Measurements from ENCODE around the gene MRGPRD. TPM values are rescaled to one million over a fixed set of nuclear protein-coding genes. Genes with fewer than 3 reads are reported as not detected.
"Not testable (repeated sequence)": the region's sequence is repeated elsewhere in the genome, so short reads cannot be mapped to it uniquely, and the experiment has no call there.

The MRGPRD gene
- total and polyA plus RNA-seq, 4 experiments from 2014 or later: 0.48 TPM; not detected in 3

- no peaks in the 10 kb centered on the region for H3K36me3 ChIP-seq (ENCODE audit: insufficient read depth, low read length)
- Mint-ChIP-seq H3K36me3 (peaks cover 0 to 4% of the 10 kb centered on the region in 2 donors), H3K4me1 (peaks cover 0 to 2% (median under 1%) of the 10 kb centered on the region in 4 donors), H3K27me3 (peaks cover 0 to under 1% of the 10 kb centered on the region in 2 donors), H3K9me3 (peaks cover 0 to 10% (median 2%) of the 10 kb centered on the region in 8 donors), H3K27ac (no peak overlapping the region), H3K4me3 (no peak overlapping the region)
- no peak for DNase-seq
- POLR2A ChIA-PET (ENCODE audit: partially characterized antibody): interaction anchor here (1.4 to 1.8 kb wide), 2 partner anchors 13 to 16 kb away, joined by 3 to 7 read pairs; no protein-coding TSS in a partner anchor
- no peak overlapping the region for H3K27ac ChIP-seq (ENCODE audit: low read depth, low read length)
- H3K27me3 ChIP-seq (ENCODE audit: insufficient read depth, low read length): no peaks in the 10 kb centered on the region
- CTCF ChIA-PET (ENCODE audit: partially characterized antibody): no interaction called here
- H3K9me3 ChIP-seq (ENCODE audit: control insufficient read depth in 1 of 2, low read length in 2 of 2): no peaks in the 10 kb centered on the region
- no peak overlapping the region for H3K4me3 ChIP-seq (ENCODE audit: low read length in 2 of 2)
- intact Hi-C loops (cut with micrococcal nuclease): no loop called here
- no peaks in the 10 kb centered on the region for H3K4me1 ChIP-seq (ENCODE audit: insufficient read depth, low read length)
These were observed 1.7 kb downstream of the MRGPRD start for GRCh38 chr11:68978931-68979594.

- H3K9me3 ChIP-seq (ENCODE audit: control insufficient read depth in 1 of 2, low read length in 2 of 2): no peaks in the 10 kb centered on the region
- Mint-ChIP-seq H3K4me1 (peaks cover 0 to 2% (median under 1%) of the 10 kb centered on the region in 4 donors), H3K36me3 (peaks cover 0 to 4% of the 10 kb centered on the region in 2 donors), H3K4me3 (no peak overlapping the region), H3K9me3 (peaks cover 0 to 10% (median 2%) of the 10 kb centered on the region in 8 donors), H3K27ac (no peak overlapping the region), H3K27me3 (no peaks in the 10 kb centered on the region)
- intact Hi-C loops (cut with micrococcal nuclease): no loop called here
- ChIA-PET POLR2A (ENCODE audit: partially characterized antibody) (interaction anchor here (1.4 kb wide), 1 partner anchor 16 kb away, joined by 3 read pairs; no protein-coding TSS in a partner anchor), CTCF (ENCODE audit: partially characterized antibody) (no interaction called here)
- H3K27me3 ChIP-seq (ENCODE audit: insufficient read depth, low read length): no peaks in the 10 kb centered on the region
- no peaks in the 10 kb centered on the region for H3K4me1 ChIP-seq (ENCODE audit: insufficient read depth, low read length)
- no peak overlapping the region for H3K4me3 ChIP-seq (ENCODE audit: low read length in 2 of 2)
- no peak overlapping the region for H3K27ac ChIP-seq (ENCODE audit: low read depth, low read length)
- DNase-seq: no peak
- H3K36me3 ChIP-seq (ENCODE audit: insufficient read depth, low read length): no peaks in the 10 kb centered on the region
These were observed 2.2 kb downstream of the MRGPRD start for GRCh38 chr11:68978626-68978930.

GRCh38 chr11:68977781-68978625, 2.8 kb downstream of the MRGPRD start:
- no peak overlapping the region for H3K27ac Mint-ChIP-seq
- no peak overlapping the region for H3K27ac ChIP-seq (ENCODE audit: low read depth, low read length)
- CTCF ChIA-PET (ENCODE audit: partially characterized antibody): no interaction called here
- peaks cover 0 to 10% (median 2%) of the 10 kb centered on the region in 8 donors for H3K9me3 Mint-ChIP-seq
- no peaks in the 10 kb centered on the region for H3K4me1 ChIP-seq (ENCODE audit: insufficient read depth, low read length)
- H3K4me3 Mint-ChIP-seq: no peak overlapping the region
- DNase-seq: no peak
- no peaks in the 10 kb centered on the region for H3K9me3 ChIP-seq (ENCODE audit: control insufficient read depth in 1 of 2, low read length in 2 of 2)
- intact Hi-C loops (cut with micrococcal nuclease): no loop called here
- H3K27me3 ChIP-seq (ENCODE audit: insufficient read depth, low read length): no peaks in the 10 kb centered on the region
- H3K4me3 ChIP-seq (ENCODE audit: low read length in 2 of 2): no peak overlapping the region
- peaks cover 0 to 4% of the 10 kb centered on the region in 2 donors for H3K36me3 Mint-ChIP-seq
- H3K36me3 ChIP-seq (ENCODE audit: insufficient read depth, low read length): no peaks in the 10 kb centered on the region
- H3K27me3 Mint-ChIP-seq: no peaks in the 10 kb centered on the region
- peaks cover 0 to 2% (median under 1%) of the 10 kb centered on the region in 4 donors for H3K4me1 Mint-ChIP-seq
- POLR2A ChIA-PET (ENCODE audit: partially characterized antibody): interaction anchor here (1.4 kb wide), 1 partner anchor 15 kb away, joined by 3 read pairs; no protein-coding TSS in a partner anchor

GRCh38 chr11:68976563-68976962, 4.2 kb downstream of the MRGPRD start:
- Histone ChIP-seq H3K4me3 (ENCODE audit: low read length in 2 of 2) (no peak overlapping the region), H3K36me3 (ENCODE audit: insufficient read depth, low read length) (no peaks in the 10 kb centered on the region), H3K27ac (ENCODE audit: low read depth, low read length) (no peak overlapping the region), H3K27me3 (ENCODE audit: insufficient read depth, low read length) (no peaks in the 10 kb centered on the region), H3K9me3 (ENCODE audit: control insufficient read depth in 1 of 2, low read length in 2 of 2) (no peaks in the 10 kb centered on the region), H3K4me1 (ENCODE audit: insufficient read depth, low read length) (no peaks in the 10 kb centered on the region)
- Mint-ChIP-seq H3K9me3 (peaks cover 0 to 2% (median 0%) of the 10 kb centered on the region in 8 donors), H3K27me3 (no peaks in the 10 kb centered on the region), H3K4me3 (no peak overlapping the region), H3K27ac (peak overlapping the region in 1 of 7 donors; percentile 42), H3K4me1 (peaks cover 0 to 2% (median under 1%) of the 10 kb centered on the region in 4 donors), H3K36me3 (no peaks in the 10 kb centered on the region)
- DNase-seq: no peak
- intact Hi-C loops (cut with micrococcal nuclease): no loop called here
- POLR2A ChIA-PET (ENCODE audit: partially characterized antibody): no interaction called here
- CTCF ChIA-PET (ENCODE audit: partially characterized antibody): interaction anchor here (1.0 kb wide), 1 partner anchor 19 kb away, joined by 3 read pairs; no protein-coding TSS in a partner anchor

GRCh38 chr11:68976095-68976494, 4.7 kb downstream of the MRGPRD start:
- no peaks in the 10 kb centered on the region for H3K27me3 ChIP-seq (ENCODE audit: insufficient read depth, low read length)
- Mint-ChIP-seq H3K27ac (no peak overlapping the region), H3K36me3 (no peaks in the 10 kb centered on the region), H3K4me1 (peaks cover 0 to 2% (median under 1%) of the 10 kb centered on the region in 4 donors), H3K4me3 (no peak overlapping the region), H3K27me3 (no peaks in the 10 kb centered on the region), H3K9me3 (no peaks in the 10 kb centered on the region)
- no peak for DNase-seq
- no peaks in the 10 kb centered on the region for H3K4me1 ChIP-seq (ENCODE audit: insufficient read depth, low read length)
- intact Hi-C loops (cut with micrococcal nuclease): no loop called here
- H3K27ac ChIP-seq (ENCODE audit: low read depth, low read length): no peak overlapping the region
- no peak overlapping the region for H3K4me3 ChIP-seq (ENCODE audit: low read length in 2 of 2)
- H3K36me3 ChIP-seq (ENCODE audit: insufficient read depth, low read length): no peaks in the 10 kb centered on the region
- ChIA-PET POLR2A (ENCODE audit: partially characterized antibody) (no interaction called here), CTCF (ENCODE audit: partially characterized antibody) (no interaction called here)
- no peaks in the 10 kb centered on the region for H3K9me3 ChIP-seq (ENCODE audit: control insufficient read depth in 1 of 2, low read length in 2 of 2)

GRCh38 chr11:68974421-68975194, 6.2 kb downstream of the MRGPRD start:
- intact Hi-C loops (cut with micrococcal nuclease): no loop called here
- no peaks in the 10 kb centered on the region for H3K27me3 Mint-ChIP-seq
- Histone ChIP-seq H3K9me3 (ENCODE audit: control insufficient read depth in 1 of 2, low read length in 2 of 2) (no peaks in the 10 kb centered on the region), H3K4me3 (ENCODE audit: low read length in 2 of 2) (no peak overlapping the region), H3K36me3 (ENCODE audit: insufficient read depth, low read length) (no peaks in the 10 kb centered on the region), H3K27ac (ENCODE audit: low read depth, low read length) (no peak overlapping the region), H3K4me1 (ENCODE audit: insufficient read depth, low read length) (no peaks in the 10 kb centered on the region), H3K27me3 (ENCODE audit: insufficient read depth, low read length) (no peaks in the 10 kb centered on the region)
- CTCF ChIA-PET (ENCODE audit: partially characterized antibody): interaction anchor here (0.7 to 0.8 kb wide), 2 partner anchors 17 to 827 kb away, joined by 3 read pairs; no protein-coding TSS in a partner anchor
- DNase-seq: peak in 1 of 5 donors; percentile 16
- H3K27ac Mint-ChIP-seq: peak overlapping the region in 2 of 7 donors; percentile 30 to 58
- POLR2A ChIA-PET (ENCODE audit: partially characterized antibody): no interaction called here
- H3K9me3 Mint-ChIP-seq: no peaks in the 10 kb centered on the region
- H3K4me1 Mint-ChIP-seq: peaks cover 0 to 3% (median under 1%) of the 10 kb centered on the region in 4 donors
- H3K36me3 Mint-ChIP-seq: no peaks in the 10 kb centered on the region
- H3K4me3 Mint-ChIP-seq: no peak overlapping the region

GRCh38 chr11:68973706-68974105, 7.1 kb downstream of the MRGPRD start:
- H3K36me3 Mint-ChIP-seq; CTCF ChIA-PET (ENCODE audit: partially characterized antibody); intact Hi-C loops (cut with micrococcal nuclease): not testable (repeated sequence)

More at GRCh38 chr11:68973706-68974105, 7.1 kb downstream of the MRGPRD start:
- DNase-seq; H3K27ac ChIP-seq (ENCODE audit: low read depth, low read length); H3K9me3 Mint-ChIP-seq; H3K27me3 Mint-ChIP-seq; H3K4me3 Mint-ChIP-seq; H3K9me3 ChIP-seq (ENCODE audit: control insufficient read depth in 1 of 2, low read length in 2 of 2); H3K4me3 ChIP-seq (ENCODE audit: low read length in 2 of 2); POLR2A ChIA-PET (ENCODE audit: partially characterized antibody); H3K4me1 ChIP-seq (ENCODE audit: insufficient read depth, low read length); H3K36me3 ChIP-seq (ENCODE audit: insufficient read depth, low read length); H3K4me1 Mint-ChIP-seq; H3K27me3 ChIP-seq (ENCODE audit: insufficient read depth, low read length): not testable (repeated sequence)
- H3K27ac Mint-ChIP-seq: peak overlapping the region in 1 of 7 donors; percentile 75

Measured in CD4-positive, alpha-beta memory T cell (primary cell).